ENCODE data around the gene MAP4. TPM values are rescaled to one million over a fixed set of nuclear protein-coding genes. Genes with fewer than 3 reads are reported as not detected.
"Not testable (repeated sequence)": the region's sequence is repeated elsewhere in the genome, so short reads cannot be mapped to it uniquely, and the experiment has no call there.

MAP4 gene
- total RNA-seq, result 66.1 TPM

DNA sequence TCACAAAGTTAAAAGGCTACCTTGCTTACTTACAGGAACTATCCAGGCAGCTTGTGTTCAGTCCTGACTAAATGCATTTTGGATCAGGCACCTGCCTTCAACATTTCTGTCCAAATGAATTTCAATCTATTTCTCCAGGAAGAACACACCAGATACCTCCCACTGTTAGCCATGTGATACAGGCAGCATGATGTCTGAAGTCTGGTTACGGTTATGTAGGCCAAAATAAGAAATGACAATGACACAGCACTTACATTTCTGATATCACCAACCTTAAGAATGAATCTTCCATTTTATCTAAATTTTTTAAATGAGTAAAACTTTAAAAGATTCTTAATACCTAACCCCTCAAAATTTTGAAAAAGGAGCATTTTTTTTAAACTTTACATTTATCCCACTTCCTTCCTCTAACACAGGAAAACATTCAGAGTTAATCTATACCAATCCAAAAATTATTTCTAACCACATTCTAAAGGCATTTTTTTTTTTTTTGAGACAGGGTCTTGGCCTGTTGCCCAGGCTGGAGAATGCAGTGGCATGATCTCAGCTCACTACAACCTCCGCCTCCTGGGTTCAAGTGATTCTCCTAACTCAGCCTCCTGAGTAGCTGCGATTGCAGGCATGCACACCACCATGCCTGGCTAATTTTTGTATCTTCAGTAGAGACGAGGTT is at the start of gene MAP4:
Gene MAP4 (minus strand): TSS at position 116 of the 673 bp plus-strand sequence. CDS start 17,556 bp downstream, outside the sequence.
- ATAC-seq (peak; percentile 8), DNase-seq (ENCODE audit: low spot score) (no peak)

DNA sequence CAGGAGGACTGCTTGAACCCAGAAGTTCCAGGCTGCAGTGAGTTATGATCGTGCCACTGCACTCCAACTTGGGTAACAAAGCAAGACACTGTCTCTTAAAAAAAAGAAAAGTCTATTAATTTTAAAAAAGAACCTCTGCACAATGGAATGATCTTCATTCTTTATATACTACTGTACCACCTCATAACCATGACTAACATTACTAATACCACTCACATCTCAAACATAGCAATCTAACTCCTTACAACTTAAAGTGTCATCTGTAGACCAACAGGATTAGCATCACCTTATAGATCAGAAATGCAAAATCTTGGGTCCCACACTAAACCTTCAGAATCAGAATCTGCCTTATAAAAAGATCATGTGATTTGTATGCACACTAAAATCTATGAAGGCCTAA is 48.8 kb upstream of the MAP4 start:
- no peak for ATAC-seq

GRCh38 chr3:48064292-48064829 is 48.1 kb upstream of the MAP4 start:
- no peak for DNase-seq (ENCODE audit: low spot score)
- no peak for ATAC-seq

More for the DNA sequence above, 48.8 kb upstream of the MAP4 start:
- no peak for DNase-seq (ENCODE audit: low spot score)

- ATAC-seq; DNase-seq (ENCODE audit: low spot score): not testable (repeated sequence)
Measured at GRCh38 chr3:48061586-48061985, 45.4 kb upstream of the MAP4 start.

DNA sequence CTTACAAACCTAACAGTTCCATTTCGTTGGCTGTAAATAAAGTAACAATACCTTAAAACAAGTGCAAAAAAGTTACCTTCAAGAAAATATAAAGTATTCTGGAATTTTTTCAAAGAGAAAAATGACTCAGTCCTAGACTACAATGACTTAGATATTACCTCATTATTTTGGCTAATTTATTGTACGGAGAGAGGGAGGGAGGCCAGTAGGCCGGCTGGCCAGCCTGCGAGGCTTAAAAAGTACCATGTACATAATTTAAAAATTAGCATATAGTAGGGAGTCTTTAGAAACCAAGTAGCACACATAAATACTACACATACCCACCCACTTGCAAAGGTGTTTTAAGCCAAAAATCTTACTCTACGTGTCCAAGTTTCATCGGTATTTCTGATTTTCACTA is 41.9 kb upstream of the MAP4 start:
- no peak for DNase-seq (ENCODE audit: low spot score)
- no peak for ATAC-seq

GRCh38 chr3:48057521-48057920 is 41.3 kb upstream of the MAP4 start:
- DNase-seq (ENCODE audit: low spot score) (no peak), ATAC-seq (no peak)

DNA sequence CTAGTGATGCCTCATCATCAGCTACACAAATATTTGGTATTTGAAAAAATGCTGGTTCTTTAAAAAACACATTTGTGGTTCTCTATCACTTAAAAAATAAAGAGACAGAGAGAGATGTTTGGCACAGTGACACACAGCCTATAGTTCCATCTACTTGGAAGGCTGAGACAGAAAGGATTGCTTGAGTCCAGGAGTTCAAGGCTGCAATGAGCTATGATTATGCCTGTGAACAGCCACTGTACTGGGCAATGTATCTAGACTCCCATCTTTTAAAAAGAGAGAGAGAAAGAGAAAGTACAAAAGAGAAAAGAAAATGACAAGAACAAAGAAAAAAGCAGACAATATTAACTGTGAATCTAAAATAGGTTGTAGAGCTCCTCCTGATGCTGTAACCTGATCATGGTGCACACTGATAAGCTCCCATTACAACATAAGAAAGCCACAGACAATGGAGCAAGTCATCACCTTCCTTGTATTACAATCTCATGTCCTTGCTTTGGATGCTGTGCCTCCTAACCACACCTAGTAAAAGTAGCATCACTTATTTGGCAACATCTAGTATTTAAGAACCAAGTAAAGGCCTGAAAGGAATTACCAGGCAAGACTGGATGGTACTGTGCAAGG is 31.7 kb upstream of the MAP4 start:
- DNase-seq (ENCODE audit: low spot score) (no peak), ATAC-seq (no peak)

- DNase-seq (ENCODE audit: low spot score) (no peak), ATAC-seq (no peak)
Measured at GRCh38 chr3:48042071-48042760, 26.0 kb upstream of the MAP4 start.

DNA sequence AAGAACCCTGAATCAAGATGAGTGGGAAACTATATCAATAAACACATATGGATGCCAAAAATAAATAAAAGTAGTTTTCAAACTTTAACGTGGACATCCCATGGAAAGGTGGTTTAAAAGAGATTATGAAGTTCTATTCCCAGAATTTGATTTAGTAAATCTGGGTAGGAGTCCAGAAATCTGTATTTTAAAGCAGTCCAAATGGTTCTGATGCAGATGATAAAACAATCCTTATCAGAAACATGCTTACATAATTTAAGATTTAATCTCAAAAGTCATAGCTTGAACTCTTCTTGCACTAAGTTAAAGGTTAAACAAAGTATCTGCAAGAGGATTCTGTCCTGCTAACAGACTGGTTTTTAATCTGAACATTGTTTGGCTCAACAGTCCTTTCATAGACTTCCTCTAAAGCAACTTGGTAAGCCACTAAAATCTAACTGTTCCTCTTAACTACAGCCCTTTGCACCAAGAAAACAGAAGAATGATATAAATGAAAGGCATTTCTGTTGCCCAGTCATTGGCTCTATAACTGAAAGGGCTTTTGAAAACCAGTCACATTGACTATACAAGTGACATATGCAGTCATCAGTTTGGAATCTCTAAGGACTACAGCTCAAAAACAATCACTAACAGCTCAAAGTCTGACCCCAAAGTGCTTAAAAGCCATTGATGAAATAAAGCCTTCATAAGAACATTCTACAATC is 23.4 kb upstream of the MAP4 start:
- no peak for DNase-seq (ENCODE audit: low spot score)
- ATAC-seq, result peak; percentile 79

- peak; percentile 35 for ATAC-seq
Measured at GRCh38 chr3:48038971-48039481, 22.8 kb upstream of the MAP4 start.

DNA sequence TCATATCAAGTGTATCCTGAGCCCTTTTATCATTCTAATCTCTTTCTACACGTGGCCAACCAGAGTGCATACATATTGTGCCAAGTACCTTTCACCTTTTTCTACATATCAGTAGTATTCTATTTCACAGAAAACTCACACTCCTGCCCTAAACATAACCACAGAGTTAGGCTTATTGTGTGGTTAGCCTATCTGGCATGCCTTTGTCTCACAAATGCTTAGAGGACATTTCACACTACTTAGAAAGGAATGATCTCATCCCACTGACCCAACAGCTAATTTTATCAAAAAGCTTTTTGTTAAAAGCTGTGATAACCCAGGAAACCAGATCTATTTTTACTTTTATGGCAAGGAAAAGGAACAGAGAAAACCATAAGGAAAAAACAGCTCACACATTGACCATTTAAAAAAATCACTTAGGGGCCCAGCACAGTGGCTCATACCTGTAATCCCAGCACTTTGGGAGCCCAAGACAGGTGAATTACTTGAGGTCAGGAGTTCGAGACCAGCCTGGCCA is 17.8 kb upstream of the MAP4 start:
- DNase-seq (ENCODE audit: low spot score), result no peak
- peak; percentile 75 for ATAC-seq

More at GRCh38 chr3:48038971-48039481, 22.8 kb upstream of the MAP4 start:
- no peak for DNase-seq (ENCODE audit: low spot score)

DNA sequence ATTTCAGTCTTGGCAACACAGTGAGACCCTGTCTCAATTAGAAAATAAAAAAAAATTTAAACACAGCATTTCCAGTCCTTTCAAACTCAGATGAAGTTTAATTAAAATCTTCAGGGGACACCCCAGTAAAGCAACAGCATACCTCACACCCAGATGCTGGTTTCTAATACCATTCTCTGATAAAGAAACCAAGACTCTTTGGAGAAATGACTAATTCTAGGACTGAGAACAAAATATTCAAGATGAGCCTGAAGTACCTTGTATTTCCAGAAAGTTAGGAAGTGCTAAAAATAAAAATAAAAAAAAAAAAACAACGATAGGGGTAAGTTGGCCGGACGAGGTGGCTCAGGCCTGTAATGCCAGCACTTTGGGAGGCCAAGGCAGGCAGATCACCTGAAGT is 14.0 kb upstream of the MAP4 start:
- no peak for ATAC-seq
- DNase-seq (ENCODE audit: low spot score), result no peak

- ATAC-seq, result peak; percentile 29
- DNase-seq (ENCODE audit: low spot score), result no peak
Measured at GRCh38 chr3:48026951-48027908, 11.0 kb upstream of the MAP4 start.

DNA sequence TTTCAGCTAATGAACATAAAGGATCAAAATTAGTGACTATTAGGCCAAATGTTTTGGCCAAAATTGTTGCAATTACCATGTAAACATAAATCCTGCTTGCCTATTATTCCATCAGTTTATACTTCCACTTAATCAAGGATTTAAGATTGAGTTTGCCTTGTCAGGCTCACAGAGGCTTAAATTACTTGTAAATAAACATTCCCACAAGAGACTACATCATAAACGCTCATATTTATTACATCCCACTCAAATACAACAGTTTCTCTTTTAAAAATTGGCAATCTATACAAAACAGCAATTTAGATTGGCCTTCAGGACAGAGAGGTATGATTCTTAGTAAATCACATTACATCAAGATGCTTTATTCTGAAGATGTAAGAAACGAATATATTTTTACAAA is 9.9 kb upstream of the MAP4 start:
- no peak for ATAC-seq
- DNase-seq (ENCODE audit: low spot score), result no peak

DNA sequence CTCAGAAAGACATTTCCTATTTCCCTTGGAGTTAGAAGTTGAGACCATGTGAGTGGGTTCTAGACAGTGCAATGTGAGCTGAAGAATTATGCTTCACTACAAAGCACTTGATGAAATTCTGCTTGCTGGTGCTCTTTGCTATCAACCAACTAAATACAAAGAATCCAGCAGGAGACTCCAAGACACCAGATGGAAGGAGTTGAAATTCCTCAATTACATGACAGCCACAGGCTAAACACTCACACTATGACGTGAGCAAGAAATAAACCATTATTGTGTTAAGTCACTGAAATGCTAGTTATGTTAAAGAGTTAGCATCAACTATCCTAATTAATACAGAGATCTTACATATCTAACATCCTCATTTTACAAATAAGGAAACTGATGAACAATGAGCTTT is 8.2 kb upstream of the MAP4 start:
- ATAC-seq (no peak), DNase-seq (ENCODE audit: low spot score) (no peak)

GRCh38 chr3:48023377-48023776 is 7.2 kb upstream of the MAP4 start:
- DNase-seq (ENCODE audit: low spot score), result no peak
- ATAC-seq, result peak; percentile 78

DNA sequence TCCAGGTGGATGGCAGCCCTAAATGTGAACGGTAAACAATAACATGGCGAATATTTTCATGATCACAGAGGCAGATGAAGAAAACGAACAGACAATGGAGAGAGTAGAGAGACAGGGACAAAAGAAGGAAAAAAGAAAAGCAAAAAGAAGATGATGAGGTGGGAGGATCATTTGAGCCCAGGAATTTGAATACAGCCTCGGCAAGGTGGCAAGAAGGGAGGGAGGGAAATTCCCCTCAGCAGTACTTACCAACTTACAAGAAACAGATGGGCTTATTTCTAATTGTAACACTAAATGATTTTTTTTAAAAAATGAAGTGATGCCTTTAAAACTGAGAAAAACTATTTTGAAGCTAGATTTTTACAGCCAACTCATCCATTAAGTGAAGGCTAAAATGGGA is 6.0 kb upstream of the MAP4 start:
- ATAC-seq (no peak), DNase-seq (ENCODE audit: low spot score) (no peak)

GRCh38 chr3:48018841-48019240 is 2.6 kb upstream of the MAP4 start:
- ATAC-seq (no peak), DNase-seq (ENCODE audit: low spot score) (no peak)

GRCh38 chr3:48015431-48016180 is 610 bp downstream of the MAP4 start:
- no peak for DNase-seq (ENCODE audit: low spot score)
- ATAC-seq, result peak; percentile 39

All from left lobe of liver (tissue), 2 donors.